ENCODE results near the gene GMPR.

DNA sequence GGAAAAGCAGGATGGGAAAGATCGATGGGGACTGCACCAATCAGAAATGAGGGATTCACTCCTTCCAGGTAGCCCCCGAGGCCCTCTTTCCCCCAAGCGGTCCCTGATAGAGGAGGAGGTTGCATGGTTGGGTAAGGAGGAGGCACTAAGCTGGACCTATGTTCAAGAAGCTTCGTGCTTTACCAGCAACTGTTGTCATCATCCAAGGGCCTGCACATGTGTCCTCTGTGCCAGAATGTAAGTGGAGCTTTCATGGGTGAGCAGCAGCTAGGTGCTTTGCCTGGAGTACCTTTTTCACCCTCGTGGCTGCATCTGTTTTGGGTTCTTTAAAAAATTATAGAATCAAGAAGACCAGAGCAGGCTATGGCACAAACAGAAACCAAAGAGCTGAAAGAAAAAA is 54.0 kb downstream of the GMPR start:
- TF ChIP-seq CTCF (optimal IDR thresholded peaks at IDR 0.05 in 1 of 3, IDR thresholded peaks at IDR 0.05 in 1 of 3, conservative IDR thresholded peaks at IDR 0.05 in 1 of 3; ENCODE audit: extremely low read depth in 1 of 3, insufficient read depth in 2 of 3, low read length in 3 of 3) (no peak), EZH2 (IDR thresholded peaks at IDR 0.05; ENCODE audit: low read length) (no peak)

Measured in keratinocyte (primary cell).